Measurements from ENCODE around the gene ZNF674.
"Not testable (repeated sequence)": the region's sequence is repeated elsewhere in the genome, so short reads cannot be mapped to it uniquely, and the experiment has no call there.

The ZNF674 gene

DNA sequence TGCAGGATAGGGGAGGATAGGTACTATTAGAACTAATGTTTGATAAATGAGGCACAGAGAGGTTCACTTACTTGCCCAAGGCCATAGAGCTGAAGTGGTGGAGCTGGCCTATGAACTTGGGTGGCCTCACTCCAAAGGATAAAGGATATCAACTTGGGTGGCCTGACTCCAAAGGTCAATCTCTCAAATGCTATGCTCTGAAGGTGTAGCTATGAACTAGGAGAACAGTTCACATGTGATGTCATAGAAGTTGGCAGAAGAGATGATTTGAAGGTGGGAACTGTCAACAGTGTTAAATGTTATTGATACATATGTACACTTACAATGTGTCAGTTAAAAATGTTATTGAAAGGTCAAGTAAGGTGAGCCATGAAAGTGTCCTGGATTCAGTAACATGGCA lies 22.2 kb upstream of the ZNF674 start:
- no peak for DNase-seq

DNA sequence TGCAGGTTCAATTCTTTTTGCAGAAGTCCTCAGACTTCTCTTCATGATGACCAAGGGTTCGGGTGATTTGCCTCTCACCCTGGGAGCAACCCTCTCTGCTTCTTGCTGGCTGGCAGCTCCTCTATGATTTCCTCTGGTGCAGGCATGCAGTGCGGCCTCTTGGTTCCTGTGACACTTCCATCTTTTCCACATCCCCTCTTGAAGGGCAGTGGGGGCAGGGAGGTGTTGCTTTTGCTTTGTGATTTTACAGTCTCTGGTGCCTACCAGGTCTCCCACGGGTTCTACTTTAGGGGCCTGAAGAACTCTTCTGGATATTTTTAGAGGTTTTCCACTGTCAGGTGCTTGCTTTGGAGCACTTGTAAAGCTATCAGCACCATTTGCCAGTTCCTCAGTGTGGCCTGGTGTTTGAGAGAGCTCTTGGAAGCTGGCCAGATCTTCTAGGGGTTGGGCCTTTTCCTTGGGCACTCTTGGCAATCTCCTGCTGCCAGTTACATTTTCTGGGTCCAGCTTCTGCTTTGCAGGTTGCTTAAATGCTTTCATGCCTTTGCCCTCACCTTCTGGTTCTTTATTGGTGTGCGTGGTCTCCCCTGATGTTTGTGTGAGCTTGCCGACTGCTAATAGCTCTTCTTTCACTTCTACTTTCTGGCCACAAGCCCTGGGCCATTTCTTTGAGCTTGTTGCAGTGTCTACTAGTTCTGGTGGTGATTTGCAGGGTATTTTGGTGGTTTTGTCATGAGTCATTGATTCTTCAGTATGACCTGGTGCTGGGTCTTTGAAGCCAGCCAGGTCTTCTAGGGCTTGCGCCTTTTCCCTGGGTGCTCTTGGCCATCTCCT lies 16.8 kb upstream of the ZNF674 start:
- peak; percentile 3 for DNase-seq

DNA sequence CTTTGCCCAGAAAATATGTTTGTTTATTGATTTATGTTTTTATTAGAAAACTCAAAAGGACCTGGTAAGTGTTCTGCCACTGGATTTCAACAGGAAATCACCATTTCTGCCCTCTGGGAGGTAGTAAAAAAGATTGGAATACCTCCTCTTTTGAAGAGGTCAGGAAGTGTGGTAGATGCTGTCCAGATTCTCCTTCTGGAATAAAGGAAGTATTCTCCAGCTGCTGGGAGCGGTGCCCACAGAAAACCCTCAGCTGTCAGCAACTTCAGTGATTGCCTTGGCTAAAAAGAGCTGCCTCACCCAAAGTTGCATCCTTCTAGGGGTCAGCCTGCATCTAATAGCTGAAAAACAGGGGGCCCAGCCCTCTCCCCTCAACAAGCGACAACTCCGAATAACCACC lies 13.8 kb upstream of the ZNF674 start:
- no peak for DNase-seq

DNA sequence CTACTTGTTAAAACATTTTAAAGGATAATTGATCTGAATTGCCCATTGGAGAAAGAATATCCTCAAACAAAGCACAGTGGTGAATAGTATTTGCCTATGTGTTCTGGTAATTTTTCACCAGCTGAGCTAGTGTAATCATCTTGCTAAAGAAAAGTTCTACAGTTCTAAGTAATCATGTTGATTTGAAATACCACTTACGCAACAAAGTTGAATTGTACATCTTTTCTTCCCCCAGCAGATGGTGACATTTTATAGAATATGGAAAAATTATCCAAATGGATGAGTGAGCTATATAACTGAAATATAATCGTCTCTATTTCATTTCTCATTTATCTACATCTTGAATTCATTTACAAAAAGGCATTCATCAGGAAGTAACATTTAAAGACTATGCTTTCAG lies 9.7 kb upstream of the ZNF674 start:
- peak; percentile 31 for DNase-seq

DNA sequence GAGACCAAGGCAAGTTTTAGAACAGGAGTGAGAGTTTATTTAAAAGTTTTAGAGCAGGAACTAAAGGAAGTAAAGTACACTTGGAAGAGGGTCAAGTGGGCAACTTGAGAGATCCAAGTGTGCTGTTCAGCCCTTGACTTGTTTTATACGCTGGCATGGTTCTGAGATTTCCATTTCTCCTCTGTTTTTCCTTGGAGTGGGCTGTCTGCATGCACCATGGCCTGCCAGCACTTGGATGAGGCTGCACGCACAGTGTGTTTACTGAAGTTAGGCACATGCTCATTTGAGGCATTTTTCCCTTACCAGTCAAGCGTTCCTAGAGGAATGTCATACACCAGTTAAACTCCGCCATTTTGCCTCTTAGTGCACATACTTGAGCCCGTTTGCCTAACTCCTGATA lies 8.7 kb upstream of the ZNF674 start:
- DNase-seq, result no peak

DNA sequence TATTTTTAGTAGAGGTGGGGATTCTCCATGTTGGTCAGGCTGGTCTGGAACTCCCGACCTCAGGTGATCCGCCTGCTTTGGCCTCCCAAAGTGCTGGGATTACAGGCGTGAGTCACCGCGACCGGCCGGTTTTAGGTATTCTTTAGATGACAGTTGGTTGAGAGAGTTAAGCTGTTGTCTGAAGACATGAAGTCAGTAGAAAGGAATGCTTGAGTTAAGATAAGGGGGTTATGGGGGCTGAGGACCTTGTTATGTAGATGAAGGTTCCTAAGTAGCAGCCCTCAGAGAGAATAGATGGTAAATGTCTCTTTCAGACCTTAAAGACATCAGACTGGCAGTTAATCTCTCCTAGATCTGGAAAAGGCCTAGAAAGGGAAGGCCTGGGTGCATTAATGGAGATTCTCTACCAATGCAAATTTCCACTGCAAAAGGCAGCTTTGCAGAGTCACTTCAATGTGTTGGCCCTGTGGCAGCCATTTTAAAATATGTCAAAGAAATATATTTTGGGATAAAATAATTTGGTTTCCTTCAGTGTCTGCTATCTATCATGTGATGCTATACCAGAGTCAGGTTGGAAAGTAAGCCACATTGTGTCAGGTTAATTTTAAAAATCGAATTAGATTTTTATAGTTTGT lies 6.4 kb upstream of the ZNF674 start:
- DNase-seq, result no peak

DNA sequence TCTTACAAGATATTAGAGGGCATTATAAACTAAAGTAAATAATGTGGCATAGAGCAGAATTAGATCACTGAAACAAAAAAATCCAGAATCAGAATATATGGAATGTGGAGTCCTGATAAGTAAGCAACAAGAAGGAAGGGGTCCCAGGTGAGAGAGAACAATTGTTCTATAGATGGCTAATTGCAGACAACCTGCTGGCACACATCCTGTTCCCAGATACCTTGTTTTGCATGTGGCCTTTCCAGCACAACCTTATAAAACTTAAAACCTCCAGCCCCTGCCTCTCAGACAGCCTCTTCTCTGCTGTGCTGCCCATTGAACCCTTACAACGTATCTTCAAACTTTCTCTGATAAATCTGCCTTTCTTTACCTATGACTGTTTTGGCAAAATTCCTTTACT lies 4.7 kb upstream of the ZNF674 start:
- DNase-seq, result no peak

DNA sequence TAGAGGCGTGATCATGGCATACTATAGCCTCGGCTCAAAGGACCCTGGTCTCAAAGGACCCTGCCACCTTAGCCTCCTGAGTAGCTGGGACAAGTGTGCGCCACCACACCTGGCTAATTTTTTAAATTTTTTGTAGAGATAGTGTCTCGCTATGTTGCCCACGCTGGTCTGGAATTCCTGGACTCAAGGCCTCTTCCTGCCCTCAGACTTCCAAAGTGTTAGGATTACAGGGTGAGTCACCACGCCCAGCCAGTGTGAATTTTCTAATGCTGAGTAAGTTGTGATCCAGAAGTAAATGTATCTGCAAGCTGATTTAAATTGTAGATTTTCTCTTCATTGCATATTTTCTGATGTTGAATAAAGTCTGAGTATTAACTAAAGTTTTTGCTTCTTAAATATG lies 2.6 kb upstream of the ZNF674 start:
- no peak for DNase-seq

DNA sequence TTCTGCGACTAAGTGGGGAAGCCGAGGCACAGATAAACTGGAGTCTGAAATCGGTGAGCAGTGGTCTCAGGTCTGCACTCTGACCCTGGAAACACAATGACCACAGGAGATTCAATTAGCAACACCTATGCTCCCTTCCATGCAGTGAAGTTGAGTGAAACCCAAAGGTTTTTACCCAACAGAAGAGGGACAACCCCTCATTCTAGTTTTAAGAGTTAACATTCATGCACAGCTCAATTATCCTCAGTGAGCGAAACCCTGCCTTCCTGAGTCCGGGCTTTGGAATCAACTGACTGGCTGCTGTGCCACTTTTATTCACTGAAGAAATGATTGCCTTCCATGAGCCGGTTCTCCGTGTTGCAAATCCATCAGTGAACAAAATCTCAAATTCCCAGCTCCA lies 694 bp downstream of the ZNF674 start:
- not testable (repeated sequence) for DNase-seq

DNA sequence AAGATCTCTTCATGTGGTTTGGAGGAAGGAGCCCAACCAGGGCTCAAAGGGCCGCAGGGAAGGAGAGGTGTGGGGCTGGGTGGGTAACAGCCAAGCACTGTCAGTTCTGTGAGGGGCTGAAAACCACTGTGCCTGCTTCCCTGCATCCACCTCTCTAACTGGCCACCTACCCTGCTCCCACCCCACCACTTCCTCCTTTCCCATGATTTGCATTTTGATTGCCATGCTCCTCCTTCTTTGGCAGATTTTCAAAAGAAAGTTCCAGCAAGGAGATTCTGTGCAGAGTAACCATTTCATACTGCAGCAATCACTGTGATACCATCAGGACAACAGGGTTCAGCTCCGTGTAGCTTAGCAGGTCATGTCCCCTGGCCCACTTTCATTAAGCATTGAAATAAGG lies 1.8 kb downstream of the ZNF674 start:
- no peak for DNase-seq

DNA sequence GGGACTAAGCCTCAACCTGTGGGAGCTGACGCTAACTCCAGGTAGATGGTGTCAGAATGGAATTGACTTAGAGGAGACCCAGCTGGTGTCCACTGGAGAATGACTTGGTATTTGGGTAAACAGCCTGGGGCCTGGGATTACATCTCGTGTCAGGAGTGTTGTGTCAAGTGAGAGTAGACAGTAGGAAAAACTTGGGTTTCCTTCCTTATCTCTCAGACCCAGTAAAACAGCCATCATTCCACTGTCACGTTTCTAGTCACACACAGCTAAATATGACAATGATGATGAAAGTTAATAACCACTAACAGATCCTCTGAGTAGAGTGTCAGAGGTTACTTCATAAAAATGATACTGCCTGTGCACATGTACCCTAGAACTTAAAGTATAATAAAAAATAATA lies 13.8 kb downstream of the ZNF674 start:
- no peak for DNase-seq

DNA sequence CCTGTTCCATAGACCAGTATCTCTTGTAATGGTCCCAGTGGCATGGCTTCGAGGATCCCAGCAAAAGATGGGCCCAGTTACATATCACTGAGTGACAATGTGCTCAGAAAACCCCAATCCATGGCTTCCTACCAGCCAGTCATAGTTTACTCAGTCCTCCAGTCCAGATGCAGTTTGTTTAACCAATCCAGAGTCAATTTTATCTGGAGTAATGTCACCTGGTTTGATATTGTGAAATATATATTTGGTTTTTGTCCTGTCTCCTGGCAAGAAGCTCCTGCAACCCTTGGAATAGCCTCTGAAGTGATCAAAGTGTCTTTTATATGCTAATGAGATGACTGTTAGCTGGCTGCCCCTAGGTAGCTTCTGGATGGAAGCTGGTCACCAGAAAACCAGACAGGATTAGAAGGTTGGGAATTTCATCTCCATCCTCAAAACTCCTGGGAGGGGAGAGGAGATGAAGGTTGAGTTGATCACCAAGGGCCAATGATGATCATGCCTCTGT lies 14.8 kb downstream of the ZNF674 start:
- not testable (repeated sequence) for DNase-seq

DNA sequence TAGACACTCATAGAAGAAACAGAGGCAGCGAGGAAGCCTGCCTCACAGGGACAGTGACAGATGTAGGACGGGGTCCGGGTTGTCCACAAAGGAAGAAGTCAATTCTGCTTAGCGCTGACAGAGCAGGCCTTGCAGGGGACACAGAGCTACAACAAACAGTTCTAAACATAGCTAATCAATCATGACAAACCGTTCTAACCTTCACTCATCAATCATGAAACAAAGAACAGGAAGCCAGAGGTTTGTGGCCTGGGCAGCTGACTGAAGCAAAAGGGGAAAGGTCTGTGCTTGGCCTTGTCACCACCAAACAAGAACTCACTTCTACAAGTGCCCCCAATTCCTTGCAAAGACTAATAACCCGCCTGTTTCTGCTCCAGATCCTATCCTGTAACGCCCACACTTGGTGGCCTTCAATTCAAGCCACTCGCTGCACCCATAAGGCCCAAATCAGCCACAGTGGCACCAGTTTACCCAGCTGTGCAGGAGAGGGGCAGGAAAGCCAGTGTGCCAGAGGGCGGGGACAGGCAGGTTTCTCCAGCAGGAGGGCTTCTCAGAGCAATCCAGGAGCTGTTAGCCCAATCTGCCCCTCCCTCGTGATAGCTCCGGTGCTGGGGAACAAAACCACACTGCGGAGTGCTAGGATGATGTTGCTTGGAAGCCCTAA lies 15.3 kb downstream of the ZNF674 start:
- not testable (repeated sequence) for DNase-seq

DNA sequence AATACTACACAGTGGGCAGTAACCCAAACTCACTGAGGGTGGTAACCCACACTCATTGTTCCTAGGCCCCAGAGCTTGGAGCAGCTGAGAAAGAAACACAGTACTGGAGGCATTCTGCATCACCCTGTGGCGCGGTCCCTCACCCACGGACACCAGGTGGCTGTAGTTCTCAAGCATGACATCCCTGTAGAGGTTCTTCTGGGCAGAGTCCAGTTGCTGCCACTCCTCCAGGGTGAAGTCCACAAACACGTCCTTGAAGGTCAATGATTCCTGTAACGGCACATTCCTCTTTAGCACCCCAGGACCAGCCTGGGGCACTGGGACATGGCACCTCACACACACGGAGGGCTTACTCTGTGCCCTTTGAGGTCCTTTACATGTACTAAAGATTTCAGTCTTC lies 16.6 kb downstream of the ZNF674 start:
- not testable (repeated sequence) for DNase-seq

DNA sequence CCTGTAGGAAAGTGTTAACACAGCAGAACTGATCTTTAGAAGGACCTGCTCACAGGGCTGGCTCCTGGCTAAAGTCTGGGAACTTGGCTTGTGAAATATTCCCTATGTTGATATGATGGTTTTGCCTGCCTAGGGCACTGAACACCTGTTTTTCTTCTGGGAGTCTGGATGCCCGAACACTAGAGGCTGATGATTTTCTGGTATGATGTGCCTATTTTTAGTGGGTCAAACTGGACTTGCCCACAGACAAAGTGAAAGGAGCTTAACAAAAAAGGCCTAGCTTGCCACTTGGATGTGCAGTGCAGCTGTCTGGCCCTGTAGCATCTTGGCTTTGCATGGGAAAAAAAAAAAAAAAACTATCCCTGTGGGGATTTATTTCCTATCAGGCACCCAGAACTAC lies 39.1 kb downstream of the ZNF674 start:
- no peak for DNase-seq

DNA sequence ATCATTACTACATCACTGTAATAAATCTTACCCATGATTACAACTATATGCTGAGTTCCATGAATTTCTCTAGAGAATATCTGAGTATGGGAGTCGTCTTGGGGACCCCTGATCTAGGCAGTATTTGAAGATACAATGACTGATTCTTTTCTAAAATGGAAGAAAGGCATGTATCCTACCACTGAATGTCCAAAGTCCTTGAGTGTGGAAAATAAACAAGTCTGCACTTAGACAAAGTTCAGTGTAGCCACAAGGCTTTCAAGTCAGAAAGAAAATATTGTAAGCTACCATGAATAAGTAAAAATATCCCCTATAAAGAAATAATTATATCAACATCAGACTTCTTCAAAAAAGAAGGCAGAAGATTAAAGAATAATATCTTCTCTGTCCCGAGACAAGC lies 42.4 kb downstream of the ZNF674 start:
- no peak for DNase-seq

DNA sequence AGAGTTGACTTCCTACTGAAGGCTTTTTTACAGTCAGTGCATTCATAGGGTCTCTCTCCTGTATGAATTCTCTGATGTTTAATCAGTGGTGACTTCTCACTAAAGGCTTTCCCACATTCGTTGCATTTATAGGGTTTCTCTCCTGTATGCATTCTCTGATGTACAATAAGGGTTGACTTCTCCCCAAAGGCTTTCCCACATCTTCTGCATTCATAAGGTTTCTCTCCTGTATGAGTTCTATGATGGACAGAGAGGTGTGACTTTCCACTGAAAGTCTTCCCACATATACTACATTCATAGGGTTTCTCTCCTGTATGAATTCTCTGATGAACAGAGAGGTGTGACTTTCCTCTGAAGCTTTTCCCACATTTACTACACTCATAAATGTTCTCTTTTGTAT lies 45.2 kb downstream of the ZNF674 start:
- DNase-seq, result no peak

DNA sequence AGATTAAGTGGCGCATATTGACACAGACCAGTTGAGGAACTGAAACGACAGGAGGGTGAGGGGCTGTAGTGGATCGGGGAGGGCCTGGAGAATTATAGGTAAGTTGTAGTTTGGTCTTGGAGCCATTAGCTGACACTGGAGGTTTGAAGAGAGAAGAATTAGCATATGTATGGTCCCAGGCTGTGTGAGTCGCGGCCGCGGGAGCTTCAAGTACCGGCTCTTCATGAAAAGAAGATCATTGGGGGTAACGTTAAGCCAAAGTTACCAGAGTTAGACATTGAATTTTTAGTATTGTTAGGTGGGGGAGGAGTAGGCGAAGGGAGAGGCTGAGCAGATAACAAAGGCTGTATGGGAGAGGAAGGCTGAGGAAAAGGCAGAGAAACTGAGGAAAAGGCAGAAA lies 56.5 kb downstream of the ZNF674 start:
- DNase-seq, result no peak

DNA sequence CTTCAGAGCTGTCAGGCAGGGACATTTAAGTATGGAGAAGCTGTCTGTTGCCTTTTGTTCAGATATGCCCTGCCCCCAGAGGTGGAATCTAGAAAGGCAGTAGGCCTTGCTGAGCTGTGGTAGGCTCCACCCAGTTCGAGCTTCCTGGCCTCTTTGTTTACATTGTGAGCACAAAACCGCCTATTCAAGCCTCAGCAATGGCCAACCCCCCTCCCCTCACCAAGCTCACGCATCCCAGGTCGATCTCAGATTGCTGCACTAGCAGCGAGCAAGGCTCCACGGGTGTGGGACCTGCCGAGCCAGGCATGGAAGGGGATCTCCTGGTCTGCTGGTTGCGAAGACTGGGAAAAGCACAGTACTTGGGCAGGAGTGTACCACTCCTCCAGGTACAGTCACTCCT lies 59.3 kb downstream of the ZNF674 start:
- no peak for DNase-seq

DNA sequence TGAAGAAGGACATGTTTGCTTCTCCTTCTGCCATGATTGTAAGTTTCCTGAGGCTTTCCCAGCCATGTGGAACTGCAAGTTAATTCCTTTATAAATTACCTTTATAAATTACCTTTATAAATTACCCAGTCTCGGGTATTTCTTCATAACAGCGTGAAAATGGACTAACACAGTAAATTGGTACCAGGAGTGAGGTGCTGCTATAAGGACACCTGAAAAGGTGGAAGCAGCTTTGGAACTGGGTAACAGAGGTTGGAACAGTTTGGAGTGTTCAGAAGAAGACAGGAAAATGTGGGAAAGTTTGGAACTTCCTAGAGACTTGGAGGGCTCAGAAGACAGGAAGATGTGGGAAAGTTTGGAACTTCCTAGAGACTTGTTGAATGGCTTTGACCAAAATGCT lies 66.6 kb downstream of the ZNF674 start:
- DNase-seq, result not testable (repeated sequence)

DNA sequence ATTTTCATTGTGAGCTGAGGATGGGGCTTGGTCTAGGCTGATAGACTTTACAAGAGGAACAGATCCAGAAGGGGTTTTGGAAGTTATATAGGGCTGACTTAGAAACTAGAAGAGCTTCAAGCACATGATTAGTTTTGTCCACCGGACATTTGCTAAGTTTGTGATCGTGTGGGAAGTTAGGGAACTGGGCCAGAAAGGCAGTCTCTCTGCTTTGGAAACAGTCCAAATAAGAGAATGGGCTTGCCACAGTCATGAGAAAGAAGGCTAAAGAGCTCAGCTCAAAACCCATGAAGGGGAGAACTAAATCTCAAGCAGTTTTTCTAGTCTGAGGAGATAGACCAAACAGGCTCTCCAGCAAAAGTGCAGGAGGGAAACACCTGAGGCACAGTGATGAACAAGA lies 67.8 kb downstream of the ZNF674 start:
- DNase-seq, result no peak

DNA sequence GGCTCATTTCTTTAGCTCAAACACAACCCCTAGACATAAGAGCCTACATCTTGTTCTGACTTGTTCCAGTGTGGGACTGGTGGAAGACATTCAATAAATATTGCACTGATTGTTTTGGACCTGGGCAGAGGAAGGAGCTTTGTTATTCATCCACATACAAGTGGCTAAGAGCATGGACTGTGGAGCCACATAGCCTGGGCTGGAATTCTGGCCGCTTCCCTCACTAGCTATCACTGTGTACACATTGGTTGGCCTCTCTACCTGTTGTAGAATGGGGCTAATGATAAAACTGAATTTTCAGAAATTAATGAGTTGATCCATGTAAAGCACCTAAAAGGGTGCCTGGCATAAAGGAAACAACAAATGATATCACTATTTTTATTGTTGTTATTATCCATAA lies 80.0 kb downstream of the ZNF674 start:
- DNase-seq, result no peak

DNA sequence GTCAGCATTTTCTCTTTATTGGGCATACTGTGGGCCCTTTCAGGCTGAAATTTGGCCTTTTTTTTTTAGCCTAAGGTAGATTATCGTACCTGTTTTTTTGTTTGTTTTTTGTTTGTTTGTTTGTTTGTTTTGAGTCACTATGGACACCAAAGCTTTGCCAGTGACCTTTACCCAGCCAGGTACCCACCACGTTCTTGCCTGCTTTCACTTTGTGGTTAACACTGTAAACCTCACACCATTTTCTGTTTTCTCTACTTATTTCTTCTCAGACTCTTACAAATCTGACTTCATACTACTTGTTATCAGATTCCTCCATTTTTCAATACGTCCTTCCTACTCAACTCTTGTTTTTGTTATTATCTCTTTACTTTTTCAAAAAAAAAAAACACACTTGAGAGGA lies 81.5 kb downstream of the ZNF674 start:
- no peak for DNase-seq

DNA sequence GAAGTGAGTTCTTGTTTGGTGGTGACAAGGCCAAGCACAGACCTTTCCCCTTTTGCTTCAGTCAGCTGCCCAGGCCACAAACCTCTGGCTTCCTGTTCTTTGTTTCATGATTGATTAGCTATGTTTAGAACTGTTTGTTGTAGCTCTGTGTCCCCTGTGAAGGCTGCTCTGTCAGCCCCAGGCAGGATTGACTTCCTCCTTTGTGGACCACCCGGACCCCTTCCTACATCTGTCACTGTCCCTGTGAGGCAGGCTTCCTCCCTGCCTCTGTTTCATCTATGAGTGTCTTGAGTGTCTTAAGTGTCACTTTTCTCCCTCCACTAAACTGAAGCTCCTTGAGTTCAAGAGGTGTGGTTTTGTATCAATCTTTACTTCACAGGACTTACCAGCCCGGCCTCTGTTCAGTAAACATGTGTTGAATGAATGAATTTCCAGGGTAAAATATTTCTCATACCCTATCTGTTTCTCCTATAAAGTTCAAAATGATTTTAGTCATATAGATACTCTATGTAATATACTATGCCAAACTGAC lies 83.5 kb downstream of the ZNF674 start:
- no peak for DNase-seq

Data from NCI-H2171 treated with DMSO at 0.1 percent for 48 hours (cell line).